ENCODE data around the gene GSX1.

Gene GSX1

DNA sequence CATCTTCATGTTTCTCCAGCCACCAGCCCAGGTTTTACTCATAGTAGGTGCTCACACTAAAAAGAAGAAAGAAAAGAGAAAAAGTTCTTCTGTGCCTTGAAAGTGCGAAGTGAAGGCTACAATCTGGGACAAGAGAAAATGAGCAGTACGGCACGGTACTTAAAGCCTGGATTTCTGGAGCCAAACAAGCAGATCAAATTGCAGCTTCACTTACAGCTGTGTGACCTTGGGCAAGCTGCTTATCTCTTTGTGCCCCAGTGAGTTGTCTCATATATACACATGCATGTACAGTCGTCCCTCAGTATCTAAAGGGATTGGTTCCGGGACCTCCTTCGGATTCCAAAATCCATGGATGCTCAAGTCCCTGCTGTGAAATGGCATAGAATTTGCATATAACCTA is 41.8 kb downstream of the GSX1 start:
- DNase-seq (ENCODE audit: low read depth), result no peak

DNA sequence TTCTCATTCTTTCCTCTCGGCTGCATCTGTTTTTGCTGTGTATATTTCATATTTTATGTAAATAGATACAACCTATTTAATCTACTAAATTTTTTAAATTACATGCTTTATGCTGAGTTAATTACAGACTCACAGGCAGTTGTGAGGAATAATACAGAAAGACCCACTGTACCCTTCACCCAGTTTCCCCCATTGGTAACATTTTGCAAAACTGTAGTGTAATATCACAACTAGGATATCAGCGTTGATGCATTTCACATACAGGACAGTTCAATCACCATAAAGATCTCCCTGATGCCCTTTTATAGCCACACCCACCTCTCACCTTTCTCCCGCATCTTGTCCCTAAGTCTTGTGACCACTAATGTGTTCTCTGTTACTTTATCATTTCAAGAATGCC is 43.5 kb downstream of the GSX1 start:
- DNase-seq (ENCODE audit: low read depth), result no peak

DNA sequence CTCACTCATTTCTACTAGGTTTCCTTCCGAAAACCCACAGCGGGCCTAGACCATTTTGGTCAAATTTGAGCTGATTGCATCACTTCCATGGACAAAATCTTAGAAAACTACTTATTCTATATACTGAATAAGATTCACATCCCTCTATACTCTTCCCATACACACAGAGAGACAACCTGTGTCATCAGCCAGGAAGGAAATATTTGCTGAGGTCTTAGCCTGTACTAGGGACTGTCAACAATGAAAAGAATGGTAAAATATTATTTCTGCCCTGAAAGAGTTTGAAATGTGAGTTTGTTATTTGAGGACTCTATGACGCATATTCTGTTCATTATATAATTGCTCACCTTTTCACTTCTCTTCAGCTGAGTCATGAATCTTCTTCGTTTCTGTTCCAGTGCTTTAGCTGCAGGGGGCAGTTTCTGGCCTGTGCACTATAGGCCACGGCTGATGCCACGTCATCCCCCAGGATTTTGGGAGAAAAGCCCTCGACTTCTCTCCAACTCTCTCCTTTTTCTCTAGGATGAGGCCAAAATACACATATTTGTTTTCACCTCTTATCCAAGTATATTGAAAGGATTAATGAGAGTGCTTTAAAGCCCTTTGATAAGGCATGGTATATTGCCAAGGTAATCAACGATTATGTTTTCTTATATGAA is 47.7 kb downstream of the GSX1 start:
- no peak for DNase-seq (ENCODE audit: low read depth)

DNA sequence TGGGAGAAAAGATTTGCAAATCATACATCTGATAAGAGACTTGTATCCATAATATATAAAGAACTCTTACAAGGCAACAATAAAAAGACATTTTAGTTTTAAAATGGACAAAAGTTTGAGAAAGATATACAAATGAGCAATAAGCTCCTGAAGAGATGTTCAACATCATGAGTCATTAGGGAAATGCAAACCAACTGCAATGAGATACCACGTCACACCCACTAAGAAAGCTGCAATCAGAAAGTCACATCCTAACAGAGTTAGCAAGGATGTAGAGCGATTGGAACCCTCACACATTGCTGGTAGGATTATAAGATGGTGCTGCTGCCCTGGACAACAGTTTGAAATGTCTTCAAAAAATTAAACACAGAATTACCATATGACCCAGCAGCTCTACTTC is 50.3 kb downstream of the GSX1 start:
- DNase-seq (ENCODE audit: low read depth), result no peak
